ENCODE data around the gene MICOS13.

The MICOS13 gene

DNA sequence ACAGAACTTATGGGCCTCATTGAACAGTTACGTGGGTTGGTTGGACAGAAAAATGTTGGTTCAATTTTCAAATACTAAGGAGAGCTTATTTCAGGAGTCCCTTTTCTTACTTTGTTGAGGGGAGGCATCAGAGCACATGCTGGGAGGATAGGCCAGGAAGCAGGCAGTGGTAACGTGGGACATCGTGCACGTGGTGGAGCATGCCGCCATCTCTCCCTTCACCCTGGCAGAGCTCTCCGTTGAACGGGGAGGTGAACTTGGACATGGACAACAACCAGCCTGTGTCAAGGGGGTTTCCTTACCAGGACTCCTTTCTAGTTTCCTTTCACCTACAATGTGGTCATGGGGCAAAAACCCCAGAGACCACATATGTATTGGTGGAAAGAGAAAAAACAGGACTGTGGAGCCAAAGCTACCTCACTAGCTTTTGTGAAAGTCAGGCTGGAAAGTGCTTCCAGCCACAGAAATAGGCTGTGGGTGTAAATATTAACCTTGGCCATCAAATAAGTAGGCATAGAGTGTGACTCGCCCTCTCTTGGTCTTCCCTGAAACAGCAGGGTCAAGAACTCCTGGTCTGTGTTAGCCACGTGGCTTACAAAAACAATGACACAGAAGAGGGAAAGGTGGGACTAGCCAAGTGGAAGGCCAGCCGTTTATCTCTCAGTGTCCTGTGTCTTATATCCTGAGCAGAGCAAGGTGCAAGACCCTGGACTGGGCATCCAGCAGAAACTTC lies 14.4 kb downstream of the MICOS13 start:
- DNase-seq = peak; percentile 26

DNA sequence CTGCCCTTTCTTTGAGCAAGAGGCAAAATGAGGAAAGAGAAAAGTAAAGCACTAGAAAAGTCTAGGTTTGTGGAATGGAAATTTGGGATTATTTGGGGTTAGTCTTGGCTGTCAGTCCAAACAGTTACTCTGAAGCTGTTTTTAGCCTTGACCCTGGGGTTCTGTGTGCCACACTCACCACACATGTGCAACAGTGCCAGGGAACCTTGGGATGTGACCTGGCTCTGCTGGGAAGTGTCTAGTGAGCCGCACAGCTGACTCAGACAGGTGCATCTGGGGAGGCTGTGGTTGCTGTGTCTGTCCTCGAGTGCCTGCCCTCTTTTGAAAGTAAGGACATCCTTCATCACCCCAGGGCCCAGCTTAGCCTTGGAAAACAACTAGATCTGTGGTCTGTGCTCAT lies 15.8 kb downstream of the MICOS13 start:
- no peak for DNase-seq

DNA sequence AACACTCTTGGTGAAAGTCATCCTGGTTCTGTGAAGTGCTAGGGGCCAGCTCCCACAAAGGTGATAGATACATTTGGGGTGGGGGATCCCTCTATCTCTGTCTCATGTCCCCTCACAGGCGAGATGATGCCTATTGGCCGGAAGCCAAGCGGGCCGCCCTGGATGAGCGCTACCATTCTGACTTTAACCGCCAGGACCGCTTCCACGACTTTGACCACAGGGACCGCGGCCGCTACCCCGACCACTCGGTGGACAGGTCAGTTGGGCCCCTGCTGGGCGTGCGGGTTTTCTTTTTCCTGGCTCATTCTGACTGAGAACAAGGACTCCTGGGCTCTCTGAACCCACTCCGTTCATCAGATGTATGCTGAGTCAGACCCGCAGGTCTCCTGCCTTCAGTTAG lies 16.4 kb downstream of the MICOS13 start:
- DNase-seq = no peak

DNA sequence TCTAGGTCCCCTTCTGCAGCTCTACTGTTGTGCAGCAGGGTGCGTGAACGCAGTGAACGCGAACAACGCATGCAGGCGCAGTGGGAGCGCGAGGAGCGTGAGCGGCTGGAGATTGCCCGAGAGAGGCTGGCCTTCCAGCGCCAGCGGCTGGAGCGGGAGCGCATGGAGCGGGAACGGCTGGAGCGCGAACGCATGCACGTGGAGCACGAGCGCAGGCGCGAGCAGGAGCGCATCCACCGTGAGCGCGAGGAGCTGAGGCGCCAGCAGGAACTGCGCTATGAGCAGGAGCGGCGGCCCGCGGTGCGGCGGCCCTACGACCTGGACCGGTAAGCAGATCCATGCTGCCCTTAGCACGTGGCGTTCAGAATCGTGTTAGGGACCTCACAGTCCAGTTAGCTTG lies 18.8 kb downstream of the MICOS13 start:
- no peak for DNase-seq

DNA sequence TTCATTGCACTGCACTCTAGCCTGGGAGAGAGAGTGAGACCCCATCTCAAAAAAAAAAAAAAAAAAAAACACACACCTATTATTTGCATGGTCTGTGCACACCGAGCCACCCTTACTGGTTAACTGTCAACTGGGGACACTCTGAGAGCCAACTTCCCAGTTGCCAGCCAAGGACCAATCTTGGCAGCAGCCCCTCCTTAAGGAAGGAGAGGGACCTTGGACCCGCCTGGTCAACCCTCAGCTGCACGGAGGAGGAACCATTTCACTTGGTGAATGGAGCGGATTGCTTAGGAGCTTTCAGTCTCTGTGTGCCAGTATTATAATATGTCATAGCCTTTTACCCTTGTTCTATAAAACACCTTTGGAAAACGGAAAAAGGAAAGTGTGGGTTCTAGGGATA lies 24.9 kb downstream of the MICOS13 start:
- DNase-seq = no peak

DNA sequence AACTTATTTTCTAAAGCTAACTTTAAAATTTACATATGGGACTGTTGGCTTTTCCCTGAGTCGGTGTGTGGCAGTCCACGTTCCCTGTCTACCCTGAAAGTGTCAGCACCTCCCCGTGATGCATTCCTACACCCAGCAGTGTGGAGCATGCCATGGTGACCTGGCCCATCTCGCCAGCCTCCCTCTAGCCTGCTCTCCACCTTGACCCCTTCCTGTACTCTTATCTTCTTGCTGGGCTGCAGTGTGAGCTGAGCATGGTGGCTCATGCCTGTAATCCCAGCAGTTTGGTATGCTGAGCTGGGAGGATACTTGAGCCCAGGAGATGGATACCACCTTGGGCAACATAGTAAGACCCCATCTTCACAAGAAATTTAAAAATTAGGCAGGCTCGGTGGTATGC lies 25.4 kb downstream of the MICOS13 start:
- no peak for DNase-seq

DNA sequence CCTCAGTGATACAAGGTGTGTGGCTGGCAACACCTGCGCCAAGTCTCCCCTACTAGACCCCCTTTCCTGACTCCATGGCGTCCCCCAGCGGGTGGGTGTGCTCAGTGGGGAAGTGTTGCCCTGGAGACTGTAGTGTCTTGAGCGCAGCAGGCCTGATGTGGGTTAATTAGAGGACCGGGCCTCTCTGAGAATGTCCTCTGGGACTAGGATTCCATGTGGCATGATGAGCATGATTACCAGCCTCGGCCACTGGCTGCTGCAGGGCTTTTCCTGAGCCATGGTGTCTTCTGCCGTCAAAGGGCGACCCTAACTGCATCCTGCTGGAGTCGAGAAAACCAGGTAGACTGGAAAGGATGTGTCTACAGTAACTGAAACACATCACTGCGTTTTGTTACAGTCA lies 28.1 kb downstream of the MICOS13 start:
- no peak for DNase-seq

DNA sequence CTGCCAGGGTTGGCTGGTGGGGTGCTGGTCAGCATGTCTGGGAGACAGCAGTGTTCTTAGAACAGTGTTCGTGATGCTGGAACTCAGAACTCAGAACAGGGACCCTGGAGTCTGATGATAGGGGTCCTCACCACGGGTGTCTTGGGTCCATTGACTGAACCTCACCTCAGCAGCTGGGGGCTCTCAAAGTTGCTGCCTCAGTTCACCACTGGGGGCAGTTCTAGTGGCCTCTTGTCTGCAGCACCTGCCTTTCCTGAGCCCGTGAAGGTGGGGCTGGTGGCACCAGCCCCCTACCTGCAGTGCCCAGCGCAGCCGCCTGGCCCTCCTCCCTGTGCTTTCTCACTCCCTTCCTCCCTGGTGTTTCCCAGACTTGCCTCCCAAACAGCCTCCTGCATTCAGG lies 29.0 kb downstream of the MICOS13 start:
- no peak for DNase-seq

DNA sequence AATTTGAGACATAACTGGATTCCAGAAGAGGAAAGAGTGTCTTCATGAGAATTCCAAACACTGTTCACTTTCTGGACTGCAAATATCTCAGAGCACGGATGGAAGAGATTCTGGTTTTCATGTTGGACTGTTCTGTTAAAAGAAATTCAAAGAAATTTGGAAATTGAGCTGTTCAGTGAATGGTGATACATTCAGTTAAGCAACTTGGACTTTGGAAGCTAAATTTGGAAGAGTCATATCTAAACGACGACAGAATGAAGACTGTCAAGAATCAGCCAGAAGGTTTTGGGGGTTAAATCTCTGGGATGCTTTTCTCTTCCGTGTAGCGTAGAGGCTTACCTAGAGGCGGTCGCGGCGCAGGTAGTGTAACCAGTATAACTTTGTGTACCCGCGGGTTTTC lies 31.9 kb downstream of the MICOS13 start:
- no peak for DNase-seq

DNA sequence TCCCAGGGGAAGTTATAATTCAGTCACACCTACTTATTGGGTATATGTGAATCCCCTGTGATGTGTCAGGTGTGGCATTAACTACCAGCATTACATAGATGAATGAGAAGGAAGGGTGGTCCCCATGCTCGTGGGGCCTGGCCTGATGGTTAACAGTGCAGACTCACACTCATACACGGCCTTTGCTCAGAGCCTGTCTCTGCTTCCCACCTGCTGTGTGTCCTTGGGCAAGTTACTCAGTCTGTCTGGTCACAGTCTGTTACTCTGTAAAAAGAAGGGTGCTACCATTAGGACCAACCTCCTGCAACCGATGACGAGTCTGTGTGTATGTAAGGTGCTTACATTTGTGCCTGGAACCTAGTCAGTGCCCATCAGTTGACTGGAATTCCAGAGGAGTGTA lies 33.6 kb downstream of the MICOS13 start:
- DNase-seq = no peak

DNA sequence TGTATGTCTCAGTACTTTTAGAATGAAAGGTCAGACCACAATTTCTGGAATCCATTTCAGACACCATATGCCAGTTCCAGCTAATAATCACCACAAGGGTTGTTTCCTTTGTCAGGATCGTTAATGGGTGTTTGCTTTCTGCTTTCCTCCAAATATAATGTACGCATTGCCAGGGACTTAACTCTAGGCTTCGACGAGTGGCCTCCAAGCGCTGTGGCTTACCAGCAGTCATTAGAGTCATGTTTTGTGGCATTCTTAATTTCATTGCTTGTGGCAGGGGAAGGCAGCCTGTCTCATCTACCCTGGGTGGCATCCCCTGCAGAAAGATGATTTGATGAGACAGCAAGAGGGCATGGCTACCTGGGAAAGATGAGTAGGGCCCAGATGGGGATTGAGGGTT lies 34.9 kb downstream of the MICOS13 start:
- DNase-seq = no peak

DNA sequence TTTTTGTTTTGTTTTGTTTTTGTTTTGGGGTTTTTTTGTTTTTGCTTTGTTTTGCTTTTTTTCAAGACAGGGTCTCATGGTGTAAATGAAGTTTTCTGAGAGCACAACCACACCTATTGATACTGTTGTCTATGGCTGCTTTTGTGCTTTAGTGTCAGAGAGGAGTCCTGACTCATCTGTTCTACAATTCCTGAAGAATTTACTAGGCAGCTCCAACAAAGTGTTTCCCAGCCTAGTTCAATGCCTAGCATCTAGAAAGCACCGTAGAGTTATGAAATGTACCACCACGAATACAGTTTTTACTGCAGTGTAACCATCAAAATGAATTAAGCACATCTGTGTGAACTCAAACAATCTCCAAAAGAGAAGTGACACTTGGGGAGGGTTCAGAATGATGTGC lies 36.3 kb downstream of the MICOS13 start:
- no peak for DNase-seq

DNA sequence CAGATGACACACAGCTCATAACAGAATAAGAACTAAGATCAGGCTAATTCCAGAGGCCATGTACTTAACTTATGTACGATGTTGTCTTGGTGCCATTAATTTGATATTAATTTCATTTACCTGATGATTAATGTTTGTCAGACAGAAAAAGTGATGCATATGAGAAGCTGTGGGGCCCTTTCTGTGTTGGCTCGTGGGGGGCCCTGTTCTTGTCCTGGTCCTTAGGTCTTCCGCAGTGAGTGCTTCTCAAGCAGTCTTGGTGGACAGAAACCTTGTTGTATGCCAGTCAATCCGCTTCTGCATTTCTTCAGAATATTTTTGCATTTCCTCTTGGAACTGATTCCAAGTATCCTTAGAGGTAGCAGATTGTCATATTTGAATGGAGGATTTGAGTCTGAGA lies 37.3 kb downstream of the MICOS13 start:
- DNase-seq = no peak

DNA sequence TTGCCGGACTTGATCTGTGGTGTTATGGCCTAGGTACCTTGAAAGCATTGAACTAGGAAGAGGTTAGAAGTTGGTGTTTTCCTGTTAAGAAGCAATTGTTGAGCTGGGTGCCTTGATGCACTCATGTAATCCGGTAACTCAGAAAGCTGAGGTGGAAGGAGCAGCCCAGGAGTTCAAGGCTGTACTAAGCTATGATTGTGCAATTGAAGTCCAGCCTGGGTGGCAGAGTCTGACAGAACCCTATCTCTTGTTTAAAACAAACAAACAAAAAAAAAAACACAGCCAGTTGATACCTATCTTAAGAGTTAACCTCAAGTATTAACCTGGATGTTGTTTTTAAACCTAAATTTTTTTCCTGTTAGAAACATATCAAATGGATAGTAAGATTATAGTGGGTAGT lies 38.1 kb downstream of the MICOS13 start:
- no peak for DNase-seq

DNA sequence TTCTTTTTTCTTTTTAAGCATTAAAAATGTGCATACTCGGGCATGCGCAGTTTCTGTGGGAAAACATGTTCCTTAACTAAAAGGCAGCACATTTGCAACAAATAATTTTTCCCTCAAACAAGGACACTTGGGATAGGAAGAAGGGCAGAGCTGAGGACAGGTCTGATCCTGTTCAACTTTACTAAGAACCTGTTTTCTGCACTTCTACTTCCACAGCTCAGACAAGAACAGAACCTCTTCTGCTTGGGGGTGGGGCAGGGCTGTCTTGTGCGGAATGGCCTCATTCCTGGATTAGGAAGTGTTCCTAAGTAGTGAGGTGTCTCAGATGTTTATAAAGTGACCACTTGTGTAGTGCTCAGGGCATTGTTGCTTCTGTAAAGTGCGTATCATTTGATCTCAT lies 39.1 kb downstream of the MICOS13 start:
- DNase-seq = no peak

DNA sequence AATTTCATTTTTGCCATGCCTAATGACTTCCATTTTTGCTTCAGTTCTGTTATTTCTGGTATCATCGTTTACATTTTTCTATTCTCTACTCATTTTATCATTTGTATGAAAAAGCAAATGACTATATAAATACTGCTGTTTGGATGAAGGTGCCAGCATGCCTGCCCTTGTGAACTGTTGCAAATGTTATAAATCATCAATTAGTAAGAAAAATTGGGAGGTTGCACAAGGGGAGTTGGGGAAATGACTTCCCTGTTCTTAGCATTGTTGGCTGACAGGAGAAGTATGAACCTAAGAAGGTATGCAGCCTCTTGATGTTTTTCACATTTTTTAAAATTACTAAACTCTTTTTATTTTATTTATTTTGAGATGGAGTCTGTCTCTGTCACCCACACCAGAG lies 42.3 kb downstream of the MICOS13 start:
- peak; percentile 30 for DNase-seq

DNA sequence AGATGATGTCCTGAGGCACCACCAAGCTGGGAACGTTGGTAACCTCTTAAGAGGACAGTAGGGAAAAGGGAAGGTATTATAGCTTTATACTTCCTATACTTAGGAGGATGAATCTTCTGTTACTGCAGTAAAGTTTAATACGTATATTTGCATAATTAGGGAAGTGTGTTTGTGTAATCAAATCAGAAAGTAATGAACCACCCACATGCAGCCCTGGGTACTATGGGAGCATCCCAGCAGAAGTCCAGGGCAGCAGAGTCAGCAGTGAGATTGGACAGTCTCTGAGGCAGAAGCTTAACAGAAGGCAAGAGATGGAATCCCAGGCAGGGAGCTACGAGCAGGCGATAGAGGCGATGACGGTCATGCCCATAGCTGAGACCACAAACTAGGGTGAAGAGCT lies 44.9 kb downstream of the MICOS13 start:
- no peak for DNase-seq

DNA sequence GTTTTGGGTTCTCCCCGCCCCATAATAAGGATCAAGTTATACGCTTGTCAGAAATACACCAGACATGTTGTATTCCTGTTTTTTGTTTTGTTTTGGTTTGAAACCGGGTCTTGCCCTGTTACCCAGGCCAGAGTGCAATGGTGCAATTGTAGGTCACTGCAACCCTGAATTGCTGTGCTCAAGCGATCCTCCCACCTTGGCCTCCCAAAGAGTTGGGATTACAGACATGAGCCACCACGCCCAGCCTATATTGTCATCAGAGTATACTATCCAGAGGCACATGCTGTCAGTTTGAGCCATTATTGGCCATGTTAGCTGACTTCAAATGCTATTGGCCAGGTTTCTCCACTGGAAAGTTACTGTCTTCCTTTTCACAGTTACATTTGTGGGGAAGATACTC lies 47.7 kb downstream of the MICOS13 start:
- DNase-seq = no peak

DNA sequence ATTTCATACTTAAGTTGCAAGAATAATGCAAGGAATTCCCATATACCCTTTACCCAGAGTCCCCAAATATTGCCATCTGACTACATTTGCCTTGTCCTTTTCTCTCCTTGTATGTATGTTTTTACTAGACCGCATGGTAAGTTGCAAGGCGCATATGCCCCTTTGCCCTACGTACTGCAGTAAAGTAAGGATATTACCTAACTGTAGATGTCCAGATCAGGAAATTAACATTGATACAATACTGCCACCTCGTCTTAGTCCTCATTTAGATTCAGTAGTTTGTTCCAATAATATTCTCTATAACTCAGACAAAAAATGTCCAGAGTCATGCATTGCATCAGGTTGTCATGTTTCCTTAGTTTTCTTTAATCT lies 48.1 kb downstream of the MICOS13 start:
- no peak for DNase-seq

DNA sequence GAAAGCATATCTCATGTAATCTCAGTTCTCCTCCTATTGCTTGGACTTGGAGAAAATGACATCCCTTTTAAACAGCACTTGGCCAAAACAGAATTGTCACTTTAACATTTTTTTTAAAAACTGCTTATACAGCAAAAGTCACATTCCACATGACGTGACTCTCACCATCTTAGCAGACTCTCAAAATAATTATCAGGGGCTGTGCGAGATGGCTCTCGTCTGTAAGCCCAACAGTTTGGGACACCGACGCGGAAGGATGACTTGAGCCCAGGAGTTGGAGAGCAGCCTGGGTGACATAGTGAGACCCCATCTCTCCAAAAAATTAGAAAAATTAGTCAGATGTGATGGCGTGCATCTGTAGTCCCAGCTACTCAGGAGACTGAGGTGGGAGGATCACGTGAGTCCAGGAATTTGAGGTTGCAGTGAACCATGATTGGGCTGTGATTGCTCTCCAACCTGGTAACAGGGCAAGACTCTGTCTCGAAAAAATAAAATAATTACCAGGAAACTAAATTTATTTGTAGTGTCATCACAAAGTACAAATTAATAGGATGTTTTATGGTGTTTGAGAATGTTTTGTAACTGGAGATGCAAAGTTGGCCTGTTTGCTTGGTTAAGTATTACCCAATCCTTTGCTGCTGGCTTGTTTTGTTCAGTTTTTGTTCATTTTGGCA lies 48.6 kb downstream of the MICOS13 start:
- DNase-seq = no peak

DNA sequence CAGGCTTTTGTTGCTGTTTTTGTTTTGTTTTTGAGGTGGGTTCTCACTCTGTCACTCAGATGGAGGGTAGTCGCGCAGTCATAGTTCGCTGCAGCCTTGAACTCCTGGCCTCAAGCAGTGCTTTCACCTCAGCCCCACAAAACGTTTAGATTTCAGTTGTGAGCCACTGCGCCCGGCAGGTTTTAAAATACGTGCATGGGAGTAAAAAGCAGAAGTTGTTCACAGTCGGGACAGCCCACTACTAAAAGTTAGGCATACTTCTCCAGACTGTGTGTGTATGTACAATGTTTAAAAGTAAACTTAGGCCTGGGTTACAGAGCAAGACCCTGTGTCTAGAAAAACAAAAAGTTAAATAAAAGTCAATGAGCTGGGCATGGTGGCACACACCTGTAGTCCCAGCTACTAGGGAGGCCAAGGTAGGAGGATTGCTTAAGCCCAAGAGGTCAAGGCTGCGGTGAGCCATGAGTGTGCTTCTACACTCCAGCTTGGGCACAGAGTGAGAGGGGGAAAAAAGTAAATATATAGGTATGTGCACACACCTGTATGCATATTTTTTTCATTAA lies 51.3 kb downstream of the MICOS13 start:
- DNase-seq = no peak

DNA sequence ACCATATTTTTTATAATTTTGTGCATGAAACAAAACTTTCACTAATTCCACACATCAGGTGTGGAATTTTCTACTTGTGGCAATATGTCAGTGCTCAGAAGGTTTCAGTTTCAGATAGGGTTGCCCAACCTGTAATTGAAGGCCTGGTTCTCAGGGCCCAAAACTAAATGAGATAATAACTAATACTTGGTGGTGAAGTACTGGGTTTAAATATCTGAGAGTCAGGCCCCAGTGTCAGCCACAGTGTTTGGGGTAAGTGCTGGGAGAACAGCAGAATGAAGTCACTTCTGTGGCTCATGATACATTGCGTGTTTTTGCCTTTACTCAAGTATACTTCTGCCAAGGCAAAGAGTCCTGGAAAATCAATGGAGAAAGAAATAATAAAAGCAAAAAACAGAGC lies 51.9 kb downstream of the MICOS13 start:
- DNase-seq = no peak
